Measurements from ENCODE around the gene GABARAPL1.

DNA sequence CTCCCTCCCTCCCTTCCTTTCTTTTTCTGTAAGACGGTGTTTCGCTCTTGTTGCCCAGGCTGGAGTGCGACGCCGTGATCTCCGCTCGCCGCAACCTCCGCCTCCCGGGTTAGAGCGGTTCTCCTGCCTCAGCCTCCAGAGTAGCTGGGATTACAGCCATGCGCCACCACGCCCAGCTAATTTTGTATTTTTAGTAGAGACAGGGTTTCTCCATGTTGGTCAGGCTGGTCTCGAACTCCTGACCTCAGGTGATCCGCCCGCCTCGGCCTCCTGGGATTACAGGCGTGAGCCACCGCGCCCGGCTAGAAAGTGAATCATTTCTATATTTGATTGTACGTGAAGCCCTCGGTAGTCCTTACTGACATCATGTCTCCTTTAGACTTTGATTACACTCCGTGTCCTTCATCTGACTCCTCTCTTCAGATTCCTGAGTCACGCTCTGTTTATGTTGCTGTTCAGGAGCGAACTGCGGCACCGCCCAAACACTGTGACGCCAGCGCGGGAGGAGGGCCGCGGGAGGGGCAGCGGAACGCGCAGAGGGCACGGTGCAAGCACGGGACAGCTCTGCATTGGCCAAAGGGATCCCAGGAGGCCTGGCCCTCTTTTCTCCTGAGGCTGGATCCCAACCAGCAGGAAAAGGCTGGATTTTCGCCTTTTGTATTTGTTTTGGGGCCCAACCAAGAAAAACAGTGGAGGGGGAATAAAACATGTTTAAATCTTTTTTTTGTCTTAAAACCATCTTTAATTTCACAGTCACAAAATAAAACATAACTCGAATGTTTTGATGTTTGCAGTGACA lies 538 bp upstream of the GABARAPL1 start:
- TF ChIP-seq, protein P1, sequence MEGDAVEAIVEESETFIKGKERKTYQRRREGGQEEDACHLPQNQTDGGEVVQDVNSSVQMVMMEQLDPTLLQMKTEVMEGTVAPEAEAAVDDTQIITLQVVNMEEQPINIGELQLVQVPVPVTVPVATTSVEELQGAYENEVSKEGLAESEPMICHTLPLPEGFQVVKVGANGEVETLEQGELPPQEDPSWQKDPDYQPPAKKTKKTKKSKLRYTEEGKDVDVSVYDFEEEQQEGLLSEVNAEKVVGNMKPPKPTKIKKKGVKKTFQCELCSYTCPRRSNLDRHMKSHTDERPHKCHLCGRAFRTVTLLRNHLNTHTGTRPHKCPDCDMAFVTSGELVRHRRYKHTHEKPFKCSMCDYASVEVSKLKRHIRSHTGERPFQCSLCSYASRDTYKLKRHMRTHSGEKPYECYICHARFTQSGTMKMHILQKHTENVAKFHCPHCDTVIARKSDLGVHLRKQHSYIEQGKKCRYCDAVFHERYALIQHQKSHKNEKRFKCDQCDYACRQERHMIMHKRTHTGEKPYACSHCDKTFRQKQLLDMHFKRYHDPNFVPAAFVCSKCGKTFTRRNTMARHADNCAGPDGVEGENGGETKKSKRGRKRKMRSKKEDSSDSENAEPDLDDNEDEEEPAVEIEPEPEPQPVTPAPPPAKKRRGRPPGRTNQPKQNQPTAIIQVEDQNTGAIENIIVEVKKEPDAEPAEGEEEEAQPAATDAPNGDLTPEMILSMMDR (IDR thresholded peaks at IDR 0.05 in 2 of 3, conservative IDR thresholded peaks at IDR 0.05 in 1 of 3; ENCODE audit: control insufficient read depth in 2 of 3, extremely low read depth in 1 of 3, insufficient read depth in 1 of 3, low read depth in 3 of 3, low read length in 3 of 3), result no peak
- TF ChIP-seq SMARCA5 (IDR thresholded peaks at IDR 0.05), result no peak
- TF ChIP-seq NR2C1 (IDR thresholded peaks at IDR 0.05), result no peak
- no peak for TF ChIP-seq EZH2 (IDR thresholded peaks at IDR 0.05; ENCODE audit: borderline replicate concordance, control insufficient read depth, low read depth, low read length)
- TF ChIP-seq SRF (IDR thresholded peaks at IDR 0.05; ENCODE audit: low read depth in 2 of 2, low read length in 2 of 2), result no peak
- TF ChIP-seq RFX5 (IDR thresholded peaks at IDR 0.05; ENCODE audit: low read depth, low read length), result no peak
- no peak for TF ChIP-seq TARDBP (IDR thresholded peaks at IDR 0.05; ENCODE audit: borderline replicate concordance)
- TF ChIP-seq YY1 (IDR thresholded peaks at IDR 0.05; ENCODE audit: low read depth, low read length), result no peak
- TF ChIP-seq POLR2AphosphoS5 (IDR thresholded peaks at IDR 0.05; ENCODE audit: low read length), result no peak
- TF ChIP-seq TAF1 (IDR thresholded peaks at IDR 0.05; ENCODE audit: borderline replicate concordance, low read depth, low read length), result no peak
- peak; percentile 74 for TF ChIP-seq CREB1 (IDR thresholded peaks at IDR 0.05; ENCODE audit: low read depth)
- no peak; the same call in 1 of the 2 replicates for TF ChIP-seq PAX5 (IDR thresholded peaks at IDR 0.05; ENCODE audit: borderline replicate concordance, low read depth, low read length)
- no peak for TF ChIP-seq MTA3 (IDR thresholded peaks at IDR 0.05; ENCODE audit: borderline replicate concordance, low read length)
- no peak for TF ChIP-seq EGR1 (IDR thresholded peaks at IDR 0.05; ENCODE audit: borderline replicate concordance in 1 of 2, low read depth in 2 of 2, low read length in 2 of 2)

All from GM12878 (cell line).